HepG2 (cell line): Measurements from ENCODE around the gene AP3D1. TPM values are rescaled to one million over a fixed set of nuclear protein-coding genes. Genes with fewer than 3 reads are reported as not detected.

Experiments used
- ATAC-seq: fragments of 200-7000 bp; cut with Tn5 transposase; 3 replicates; pipeline ENCODE4 v1.9.1; 2020; ENCODE audit warnings: mild to moderate bottlenecking, moderate library complexity
- BruUV-seq: library from RNA; stranded (reverse); fragments of 400-500 nt; replicated peaks from 2 replicates; lab custom pipeline; 2021; lab: Mats Ljungman, UMichigan
- CTCF ChIA-PET: fragments of 300-600 bp; formaldehyde crosslinking; extraction: SDS; loops from one replicate; lab custom pipeline; 2021; ENCODE audit warnings: low total read pairs, inconsistent platforms, low intra/inter-chr PET ratio; lab: Yijun Ruan, JAX
- POLR2A ChIA-PET: fragments of 350-600 bp; sonication (Branson Sonifier 250); formaldehyde crosslinking; loops from one replicate; lab custom pipeline; 2020; ENCODE audit warnings: antibody characterized with exemption, inconsistent platforms; lab: Yijun Ruan, JAX
- DNase-seq: peaks from one replicate; pipeline ENCODE4 v3.0.0-alpha.2; 2015; ENCODE audit warnings: low spot score
- FAIRE-seq: peaks from 3 replicates; lab custom pipeline; 2011; peaks lifted over from hg19 to GRCh38; lab: Jason Lieb, UNC
- H2AFZ ChIP-seq: one replicate; pipeline ENCODE4 v1.6.1; 2011; ENCODE audit warnings: low read length, inconsistent platforms
- H3K27ac ChIP-seq: fragments of 300-600 bp; 3 replicates; pipeline ENCODE4 v1.8.0; 2011; ENCODE audit warnings: mixed run types, mild to moderate bottlenecking, mixed read lengths, low read length, inconsistent platforms; ENCODE audit not compliant: insufficient read depth; ENCODE audit errors: extremely low read length
- H3K27me3 ChIP-seq, 2 experiments: fragments of 200-600 bp in 1 of 2; 2 replicates in 1 of 2; 3 replicates in 1 of 2; pipeline versions ENCODE4 v1.6.0 to v1.8.0; 2011; ENCODE audit warnings: low read length in 2 of 2, mild to moderate bottlenecking in 2 of 2, moderate library complexity in 2 of 2, inconsistent platforms in 1 of 2; ENCODE audit not compliant: insufficient read depth in 2 of 2, control insufficient read depth in 1 of 2
- H3K36me3 ChIP-seq, 2 experiments: fragments of 200-600 bp in 1 of 2; replicated peaks in 1 of 2; 2 replicates in 1 of 2; 3 replicates in 1 of 2; pipeline versions ENCODE4 v1.5.1 to v1.8.0; 2011; ENCODE audit warnings: low read length in 2 of 2, inconsistent platforms in 1 of 2; ENCODE audit not compliant: insufficient read depth in 2 of 2, control insufficient read depth in 1 of 2
- H3K4me1 ChIP-seq: 2 replicates; pipeline ENCODE4 v1.5.1; 2012; ENCODE audit warnings: low read length, inconsistent platforms; ENCODE audit not compliant: insufficient read depth
- H3K4me2 ChIP-seq: 2 replicates; pipeline ENCODE4 v1.6.0; 2011; ENCODE audit warnings: low read depth, low read length, inconsistent platforms
- H3K4me3 ChIP-seq, 3 experiments: fragments of 200-600 bp in 1 of 3; sonication (generic), shearing (Covaris generic) in 1 of 3; replicated peaks in 1 of 3; 2 replicates each; pipeline ENCODE4 v1.5.1; 2011 to 2016; ENCODE audit warnings: low read length in 3 of 3, inconsistent platforms in 2 of 3, low read depth in 2 of 3, mild to moderate bottlenecking in 2 of 3, control low read depth in 1 of 3, mixed read lengths in 1 of 3; ENCODE audit not compliant: insufficient read depth in 1 of 3
- H3K79me2 ChIP-seq: one replicate; pipeline ENCODE4 v1.6.1; 2011; ENCODE audit warnings: low read length, inconsistent platforms; ENCODE audit not compliant: insufficient read depth
- H3K9ac ChIP-seq: 2 replicates; pipeline ENCODE4 v1.6.0; 2011; ENCODE audit warnings: mild to moderate bottlenecking, low read depth, low read length, inconsistent platforms; ENCODE audit not compliant: insufficient read depth
- H3K9me3 ChIP-seq: 2 replicates; pipeline ENCODE4 v1.5.1; 2012; ENCODE audit warnings: mild to moderate bottlenecking, low read length
- H4K20me1 ChIP-seq: 2 replicates; pipeline ENCODE4 v1.6.0; 2011; ENCODE audit warnings: inconsistent platforms, mild to moderate bottlenecking, low read length, moderate library complexity; ENCODE audit not compliant: insufficient read depth
- ATF7-NPFF ChIP-seq: sonication (generic); formaldehyde crosslinking; IDR thresholded peaks from 2 replicates; pipeline ENCODE4 v1.8.1; 2023; ENCODE audit warnings: mild to moderate bottlenecking, low read depth, missing genetic modification reagents, moderate library complexity
- ELF3 ChIP-seq: IDR thresholded peaks from 2 replicates; pipeline ENCODE4 v1.6.1; 2016; ENCODE audit warnings: missing genetic modification reagents, missing compliant biosample characterization
- EP300 ChIP-seq, 3 experiments: sonication (generic) in 1 of 3; formaldehyde crosslinking in 1 of 3; IDR thresholded peaks; 2 replicates each; pipeline versions ENCODE4 v1.5.1 to v1.6.1; 2011 to 2020; ENCODE audit warnings: low read depth in 2 of 3, low read length in 2 of 3, borderline replicate concordance in 1 of 3, improper control_type of control experiment in 1 of 3, mild to moderate bottlenecking in 1 of 3, missing genetic modification reagents in 1 of 3, moderate library complexity in 1 of 3
- ETV5 ChIP-seq: IDR thresholded peaks from 2 replicates; pipeline ENCODE4 v1.6.1; 2018; ENCODE audit warnings: missing biosample characterization, missing genetic modification reagents, inconsistent platforms, borderline replicate concordance
- MAX ChIP-seq: IDR thresholded peaks from 2 replicates; pipeline ENCODE4 v1.6.1; 2012; ENCODE audit warnings: inconsistent platforms
- MXD1 ChIP-seq: sonication (generic); formaldehyde crosslinking; IDR thresholded peaks from 2 replicates; pipeline ENCODE4 v1.4.0; 2020; ENCODE audit warnings: mild to moderate bottlenecking, missing genetic modification reagents
- NFIC ChIP-seq: IDR thresholded peaks from 2 replicates; pipeline ENCODE4 v1.6.1; 2012; ENCODE audit warnings: mild to moderate bottlenecking, low read length, inconsistent platforms
- PHF8 ChIP-seq: sonication (generic); formaldehyde crosslinking; IDR thresholded peaks from 2 replicates; pipeline ENCODE4 v1.5.0; 2020; ENCODE audit warnings: missing genetic modification reagents
- RXRB ChIP-seq: IDR thresholded peaks from 2 replicates; pipeline ENCODE4 v1.6.1; 2016; ENCODE audit warnings: borderline replicate concordance, missing genetic modification reagents, missing compliant biosample characterization
- THRA ChIP-seq: sonication (generic); formaldehyde crosslinking; IDR thresholded peaks from 2 replicates; pipeline ENCODE4 v1.4.0; 2020; ENCODE audit warnings: missing genetic modification reagents, borderline replicate concordance
- ZNF407 ChIP-seq: sonication (generic); formaldehyde crosslinking; IDR thresholded peaks from one replicate; pipeline ENCODE4 v1.5.1; 2020; ENCODE audit warnings: mild to moderate bottlenecking, missing genetic modification reagents; ENCODE audit errors: not compliant biosample characterization
- ZNF605 ChIP-seq: sonication (generic); formaldehyde crosslinking; IDR thresholded peaks from 2 replicates; pipeline ENCODE4 v1.8.0; 2022; ENCODE audit warnings: mild to moderate bottlenecking, missing genetic modification reagents
- WGBS: methylation state at CpG from one replicate; pipeline ENCODE4 v1.1.6; 2017; ENCODE audit warnings: low lambda C conversion rate; 5-methylcytosine and 5-hydroxymethylcytosine counted together
- in situ Hi-C: cut with HindIII; loops from 2 replicates; pipeline ENCODE4 v1.10.0; 2017; ENCODE audit warnings: low pct_unique_long_range_greater_than_20kb; ENCODE audit not compliant: extremely low pct_ligation_motif_present
- intact Hi-C: fragments of 100-400 bp; cut with micrococcal nuclease; formaldehyde crosslinking; loops from one replicate; pipeline ENCODE4 v1.10.0; 2022; ENCODE audit not compliant: unreplicated experiment
- polyA plus RNA-seq, 8 experiments: library from polyadenylated mRNA; depleted of rRNA in 3 of 8; stranded (reverse) in 7 of 8; unstranded in 1 of 8; fragments of >200 nt; fragmentation: Illumina TruSeq in 4 of 8; extraction: Trizol in 4 of 8; gene quantifications; 2 replicates each; pipeline versions ENCODE4 v1.2.1 to v1.2.3, GENCODE V29; 2011 to 2016; ENCODE audit warnings: low read depth in 4 of 8, missing spikeins in 1 of 8, mixed read lengths in 1 of 8; ENCODE audit not compliant: insufficient read depth in 1 of 8
- total RNA-seq, 5 experiments: library from RNA; depleted of rRNA; stranded (reverse); fragments of >200 nt; fragmentation: Illumina TruSeq; extraction: Trizol; gene quantifications; 2 replicates each; pipeline ENCODE4 v1.2.3, GENCODE V29; 2016; ENCODE audit warnings: low read depth in 1 of 5

AP3D1 gene
- total and polyA plus RNA-seq, 2 of the 13 experiments (the other 11 are each of a cell fraction or from before 2014, with no cell fraction given), result 68.0 to 82.6 TPM

GRCh38 chr19:2167896-2168618 lies 16.7 kb upstream of the AP3D1 start:
- DNase-seq, result peak; percentile 24
- peak; percentile 42; the same call in 1 of the 2 replicates for TF ChIP-seq ZNF605 (CRISPR knock-in tag)
- TF ChIP-seq ATF7-NPFF (CRISPR knock-in tag), result no peak
- peak; percentile 46; the same call in 1 of the 2 replicates for TF ChIP-seq ETV5 (CRISPR knock-in tag)
- TF ChIP-seq THRA, result peak; percentile 90; the same call in 1 of the 2 replicates
- peak in 1 of 2 experiments; percentile 27; a peak in 1 of 4 replicates for TF ChIP-seq EP300 (IDR thresholded peaks at IDR 0.05; ENCODE audit: low read depth in 2 of 2, low read length in 2 of 2)
- TF ChIP-seq EP300 (CRISPR knock-in tag; IDR thresholded peaks at IDR 0.05; ENCODE audit: borderline replicate concordance), result no peak
- TF ChIP-seq ELF3, result 0 out of 2 replicates have a peak, but pooled peaks have one; percentile 56
- TF ChIP-seq MXD1 (CRISPR knock-in tag), result no peak
- no peak for TF ChIP-seq ZNF407
- peak; percentile 78 for TF ChIP-seq RXRB
- TF ChIP-seq PHF8, result 0 out of 2 replicates have a peak, but pooled peaks have one; percentile 3
- TF ChIP-seq NFIC, result 0 out of 2 replicates have a peak, but pooled peaks have one; percentile 9
- TF ChIP-seq MAX, result peak; percentile 8; the same call in 1 of the 2 replicates

More at GRCh38 chr19:2167896-2168618, 16.7 kb upstream of the AP3D1 start:
- ATAC-seq (no peak), FAIRE-seq (no peak)
- Histone ChIP-seq H3K79me2 (peaks cover 72% of the 10 kb centered on the region), H4K20me1 (peaks cover 26% of the 10 kb centered on the region), H3K27me3 (no peaks in the 10 kb centered on the region; a peak in 1 of 5 replicates), H3K9me3 (no peaks in the 10 kb centered on the region), H3K4me2 (peak overlapping the region; percentile 79), H3K4me3 (peak overlapping the region in 2 of 3 experiments; percentile 10 to 42; a peak in 2 of 6 replicates), H3K9ac (peak overlapping the region; percentile 36), H3K27ac (peak overlapping the region; percentile 96), H3K36me3 (no peaks in the 10 kb centered on the region), H3K4me1 (peaks cover 75% of the 10 kb centered on the region), H2AFZ (no peak overlapping the region)
- ChIA-PET POLR2A (interaction anchor here (1.4 to 1.5 kb wide), 3 partner anchors 12 to 225 kb away, joined by 3 to 8 read pairs (median 4); no protein-coding TSS in a partner anchor), CTCF (no interaction called here)
- 48% methylated on average over 14 of the region's 16 CpGs for WGBS
- in situ Hi-C loops, result no loop called here
- intact Hi-C loops, result no loop called here
- TSS peak; percentile 68 for BruUV-seq
